Measurements from ENCODE around the gene SYT2.

DNA sequence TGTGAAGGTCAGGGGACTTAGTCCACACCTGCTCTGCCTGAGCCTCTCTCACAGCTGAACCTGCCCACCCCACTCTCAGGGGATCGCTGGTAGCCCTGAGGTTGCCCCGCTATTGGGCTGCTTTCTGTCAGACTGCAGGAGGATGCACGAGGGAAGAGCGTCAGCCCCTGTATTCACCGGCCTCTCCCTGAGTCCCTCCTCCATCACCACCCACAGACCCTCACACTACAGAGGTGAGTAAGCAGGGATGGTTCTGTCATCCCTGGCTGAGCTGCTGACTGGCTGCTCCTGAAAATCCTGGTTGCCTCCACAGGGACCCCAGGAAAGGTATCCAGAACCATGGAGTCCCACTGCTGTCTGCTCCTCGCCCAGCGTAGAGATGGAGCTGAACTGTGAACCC is 118.7 kb downstream of the SYT2 start:
- TF ChIP-seq, protein P1, sequence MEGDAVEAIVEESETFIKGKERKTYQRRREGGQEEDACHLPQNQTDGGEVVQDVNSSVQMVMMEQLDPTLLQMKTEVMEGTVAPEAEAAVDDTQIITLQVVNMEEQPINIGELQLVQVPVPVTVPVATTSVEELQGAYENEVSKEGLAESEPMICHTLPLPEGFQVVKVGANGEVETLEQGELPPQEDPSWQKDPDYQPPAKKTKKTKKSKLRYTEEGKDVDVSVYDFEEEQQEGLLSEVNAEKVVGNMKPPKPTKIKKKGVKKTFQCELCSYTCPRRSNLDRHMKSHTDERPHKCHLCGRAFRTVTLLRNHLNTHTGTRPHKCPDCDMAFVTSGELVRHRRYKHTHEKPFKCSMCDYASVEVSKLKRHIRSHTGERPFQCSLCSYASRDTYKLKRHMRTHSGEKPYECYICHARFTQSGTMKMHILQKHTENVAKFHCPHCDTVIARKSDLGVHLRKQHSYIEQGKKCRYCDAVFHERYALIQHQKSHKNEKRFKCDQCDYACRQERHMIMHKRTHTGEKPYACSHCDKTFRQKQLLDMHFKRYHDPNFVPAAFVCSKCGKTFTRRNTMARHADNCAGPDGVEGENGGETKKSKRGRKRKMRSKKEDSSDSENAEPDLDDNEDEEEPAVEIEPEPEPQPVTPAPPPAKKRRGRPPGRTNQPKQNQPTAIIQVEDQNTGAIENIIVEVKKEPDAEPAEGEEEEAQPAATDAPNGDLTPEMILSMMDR (IDR thresholded peaks at IDR 0.05): no peak
- TF ChIP-seq POLR2AphosphoS5 (IDR thresholded peaks at IDR 0.05): no peak

All from esophagus muscularis mucosa (tissue), 3 donors.